Heart left ventricle (tissue), 16 donors: ENCODE measurements around the gene HS3ST3A1. TPM values are rescaled to one million over a fixed set of nuclear protein-coding genes. Genes with fewer than 3 reads are reported as not detected.

ENCODE experiments used
- ATAC-seq, 4 donors: fragments of 200-7000 bp; cut with Tn5 transposase; one replicate each; pipeline ENCODE4 v1.9.1; 2020 to 2022; ENCODE audit warnings: moderate library complexity in 4 of 4, mild to moderate bottlenecking in 3 of 4, moderate number of reproducible peaks in 1 of 4
- DNase-seq, 5 donors: peaks; one replicate each; pipeline ENCODE4 v3.0.0-alpha.2; 2020
- H3K27ac ChIP-seq, 12 donors: fragments of 200-600 bp; sonication (generic) in 4 of 12; one replicate each; pipeline versions ENCODE4 v1.5.0 to v1.8.0; 2016 to 2022; ENCODE audit warnings: mild to moderate bottlenecking in 2 of 12
- H3K27me3 ChIP-seq, 9 donors: fragments of 200-600 bp; sonication (generic) in 2 of 9; one replicate each; pipeline versions ENCODE4 v1.5.1 to v1.8.0; 2016 to 2022; ENCODE audit warnings: mild to moderate bottlenecking in 3 of 9
- H3K36me3 ChIP-seq, 9 donors: fragments of 200-600 bp; sonication (generic) in 2 of 9; one replicate each; pipeline versions ENCODE4 v1.5.0 to v1.8.0; 2018 to 2022; ENCODE audit warnings: mild to moderate bottlenecking in 2 of 9
- H3K4me1 ChIP-seq, 12 donors: fragments of 200-600 bp; sonication (generic) in 4 of 12; one replicate each; pipeline versions ENCODE4 v1.5.0 to v1.8.0; 2016 to 2022; ENCODE audit warnings: mild to moderate bottlenecking in 3 of 12
- H3K4me3 ChIP-seq, 12 donors: fragments of 200-600 bp; sonication (generic) in 4 of 12; one replicate each; pipeline versions ENCODE4 v1.5.0 to v1.8.0; 2017 to 2022; ENCODE audit warnings: mild to moderate bottlenecking in 9 of 12, moderate library complexity in 4 of 12
- H3K9me3 ChIP-seq, 12 donors: fragments of 200-600 bp; sonication (generic) in 4 of 12; one replicate each; pipeline versions ENCODE4 v1.5.0 to v1.8.0; 2016 to 2022; ENCODE audit warnings: mild to moderate bottlenecking in 1 of 12
- CTCF ChIP-seq, 12 donors: fragments of 200-600 bp; sonication (generic) in 4 of 12; IDR thresholded peaks; one replicate each; pipeline versions ENCODE4 v1.5.0 to v1.8.0; 2018 to 2022; ENCODE audit warnings: antibody characterized with exemption in 12 of 12, mild to moderate bottlenecking in 5 of 12
- POLR2A ChIP-seq, 2 donors: fragments of 450-650 bp; IDR thresholded peaks; one replicate each; pipeline ENCODE4 v1.6.1; 2017; ENCODE audit warnings: antibody characterized with exemption in 2 of 2, mild to moderate bottlenecking in 2 of 2, moderate library complexity in 2 of 2
- WGBS, 4 donors: extraction: QIAGEN DNeasy Blood & Tissue Kit in 2 of 4; methylation state at CpG; one replicate each; pipeline versions ENCODE4 v1.1.5 to v1.1.7; 2013 to 2018; 5-methylcytosine and 5-hydroxymethylcytosine counted together
- intact Hi-C, 10 donors: fragments of 100-400 bp; cut with DNase I; formaldehyde crosslinking; loops; one replicate each; pipeline versions ENCODE4 v1.11.1 to v1.14.2; 2022
- polyA plus RNA-seq, 2 donors: library from polyadenylated mRNA; stranded (reverse); fragments of 200-250 nt; gene quantifications; one replicate each; pipeline ENCODE4 v1.2.3, GENCODE V29; 2013
- total RNA-seq, 9 donors: library from RNA; depleted of rRNA in 2 of 9; stranded (reverse); fragments of >200 nt in 2 of 9; fragmentation: NEBNext Ultra II Directional in 3 of 9; extraction: Animal tissue kit (Norgen Biotek cat#: 25700) in 3 of 9; gene quantifications; one replicate each; pipeline versions ENCODE4 v1.1.0 to v1.2.4, GENCODE V29; 2016 to 2023
- donor health status: ischemic (EF 13 %, LVEDD 7.1; RV severe dilation, severe dysfunction).
- donor health status: healthy with polysubstance abuse.
- donor health status: DM: no; HTN: yes; CAD: no.
- donor health status: DM: no; HTN: no; CAD: no.
- donor health status: ischemic (EF 25% LVEDD 6.9; RV normal size, moderate dysfunction).
- donor health status: ischemic (EF 25% LVEDD 5.7; RV mildly dilated, moderate dysfunction).
- donor health status: healthy.
- donor health status: DM: yes; HTN: yes; CAD: no.
- donor health status: ischemic (EF 35%, LVEDD 5.7; RV mildly dilated, moderate dysfunction).
- donor health status: nonischemic (EF 11% LVEDD 7.7; RV severe dilation, severe dysfunction).
- donor health status: DM: yes; HTN: yes; CAD: no.
- donor health status: PGD.
- donor health status: ischemic (EF 29% LVEDD 5.4; RV normal size, mild dysfunction).
- donor health status: nonischemic (EF 23%, LVEDD 6.1; RV moderate dilation, normal function).

The HS3ST3A1 gene
- total and polyA plus RNA-seq, 11 donors, result 0.08 to 5.7 (median 1.8) TPM

DNA sequence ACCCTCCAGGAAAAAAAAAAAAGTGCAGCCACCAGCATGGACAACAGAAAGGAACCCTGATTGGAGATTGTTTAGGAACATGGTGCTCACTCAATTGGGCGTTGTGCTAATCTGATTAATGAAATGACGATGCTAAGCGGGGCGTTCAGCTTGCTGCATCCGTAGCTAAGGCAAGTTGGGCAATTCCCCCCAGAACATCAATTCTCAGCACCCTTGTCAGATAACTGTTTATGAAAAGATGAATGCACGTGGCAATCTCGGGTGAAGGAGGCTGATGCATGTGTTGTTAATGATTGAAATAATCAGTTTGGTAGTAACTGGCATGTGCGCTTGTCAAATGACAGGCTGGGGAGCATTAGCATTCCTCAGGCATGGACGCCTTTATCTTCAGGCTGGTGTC is 57.0 kb downstream of the HS3ST3A1 start:
- H3K27me3 ChIP-seq, result no peaks in the 10 kb centered on the region
- peaks cover 0 to 10% (median 0%) of the 10 kb centered on the region in 12 donors for H3K4me1 ChIP-seq
- no peaks in the 10 kb centered on the region for H3K36me3 ChIP-seq
- H3K27ac ChIP-seq, result no peak overlapping the region
- WGBS, 4 donors, result 71 to 85% (median 78%) methylated on average over 9 of the region's 9 CpGs
- H3K9me3 ChIP-seq, result no peaks in the 10 kb centered on the region
- intact Hi-C loops, result no loop called here
- H3K4me3 ChIP-seq, result no peak overlapping the region
- TF ChIP-seq CTCF (IDR thresholded peaks at IDR 0.05) (no peak), POLR2A (IDR thresholded peaks at IDR 0.05) (no peak)
- no peak for DNase-seq
- no peak for ATAC-seq

GRCh38 chr17:13544292-13544691 is 57.4 kb downstream of the HS3ST3A1 start:
- Histone ChIP-seq H3K4me1 (peaks cover 0 to 10% (median 0%) of the 10 kb centered on the region in 12 donors), H3K9me3 (no peaks in the 10 kb centered on the region), H3K36me3 (no peaks in the 10 kb centered on the region), H3K27ac (no peak overlapping the region), H3K27me3 (no peaks in the 10 kb centered on the region), H3K4me3 (no peak overlapping the region)
- intact Hi-C loops, result no loop called here
- no peak for TF ChIP-seq CTCF (IDR thresholded peaks at IDR 0.05)
- DNase-seq, result peak in 2 of 5 donors; percentile 45 to 48
- 50 to 64% (median 63%) methylated on average over 7 of the region's 7 CpGs for WGBS, 4 donors
- peak in 3 of 4 donors; percentile 32 to 81 (median 60) for ATAC-seq

- H3K27me3 ChIP-seq, result no peaks in the 10 kb centered on the region
- intact Hi-C loops, result no loop called here
Observed at GRCh38 chr17:13542636-13543035, 59.1 kb downstream of the HS3ST3A1 start.

DNA sequence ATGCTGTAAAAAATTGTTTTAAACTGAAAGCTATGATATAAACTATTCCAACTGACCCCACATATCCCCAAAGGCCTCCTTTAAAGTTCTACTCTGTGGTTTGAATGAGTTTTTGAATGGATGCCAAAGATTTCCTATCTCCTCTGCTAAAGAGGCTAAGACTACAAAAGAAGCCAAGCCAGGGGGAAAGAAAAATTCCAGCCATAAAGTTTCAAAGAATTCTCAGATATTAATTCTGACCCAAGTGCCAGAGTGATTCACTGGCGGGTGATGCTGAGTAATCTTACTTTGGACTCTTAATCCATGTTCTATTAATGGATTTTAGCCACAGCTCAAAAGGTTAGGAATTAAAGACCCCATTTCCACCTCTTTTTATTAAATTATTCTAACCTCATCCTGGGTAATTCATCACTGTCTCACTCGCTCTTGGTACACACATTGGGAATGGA is 60.7 kb downstream of the HS3ST3A1 start:
- ATAC-seq, result peak in 2 of 4 donors; percentile 46 to 77
- Histone ChIP-seq H3K36me3 (no peaks in the 10 kb centered on the region), H3K27ac (no peak overlapping the region), H3K27me3 (no peaks in the 10 kb centered on the region), H3K4me1 (peaks cover 0 to 10% (median 0%) of the 10 kb centered on the region in 12 donors), H3K4me3 (no peak overlapping the region), H3K9me3 (no peaks in the 10 kb centered on the region)
- intact Hi-C loops, result no loop called here
- TF ChIP-seq POLR2A (IDR thresholded peaks at IDR 0.05), result no peak
- TF ChIP-seq CTCF (IDR thresholded peaks at IDR 0.05), result no peak
- no peak for DNase-seq
- WGBS, 4 donors, result 62 to 73% (median 67%) methylated on average over 2 of the region's 2 CpGs

More at GRCh38 chr17:13542636-13543035, 59.1 kb downstream of the HS3ST3A1 start:
- Histone ChIP-seq H3K27ac (no peak overlapping the region), H3K4me1 (peaks cover 0 to 10% (median 0%) of the 10 kb centered on the region in 12 donors), H3K9me3 (no peaks in the 10 kb centered on the region), H3K36me3 (no peaks in the 10 kb centered on the region), H3K4me3 (no peak overlapping the region)
- TF ChIP-seq CTCF (IDR thresholded peaks at IDR 0.05) (no peak), POLR2A (IDR thresholded peaks at IDR 0.05) (no peak)
- no peak for ATAC-seq
- DNase-seq, result no peak
